A549 (cell line): ENCODE results near the gene CAPN7. TPM values are rescaled to one million over a fixed set of nuclear protein-coding genes. Genes with fewer than 3 reads are reported as not detected.

ENCODE experiments used
- ATAC-seq, 2 experiments: fragments of 200-7000 bp in 1 of 2; fragments of >200 bp in 1 of 2; cut with Nextera tagmentation in 1 of 2; cut with Tn5 transposase in 1 of 2; 3 replicates each; pipeline versions ENCODE4 v1.8.0 to v1.9.1; 2018 to 2020; ENCODE audit warnings: mild to moderate bottlenecking in 1 of 2, moderate library complexity in 1 of 2
- CTCF ChIA-PET: fragments of 300-600 bp; sonication (Branson Sonifier 250); formaldehyde crosslinking; extraction: SDS; loops from one replicate; lab custom pipeline; 2021; ENCODE audit warnings: antibody characterized with exemption, inconsistent platforms; lab: Yijun Ruan, JAX
- POLR2A ChIA-PET: fragments of 350-600 bp; formaldehyde crosslinking; extraction: SDS; loops from one replicate; lab custom pipeline; 2021; ENCODE audit warnings: antibody characterized with exemption, inconsistent platforms; lab: Yijun Ruan, JAX
- DNase-seq, 2 experiments: peaks; one replicate each; pipeline versions ENCODE4 v3.0.0 to v3.0.0-alpha.2; 2011 to 2016; ENCODE audit warnings: low read depth in 1 of 2, low spot score in 1 of 2
- FAIRE-seq: peaks from 2 replicates; lab custom pipeline; 2011; peaks lifted over from hg19 to GRCh38; lab: Jason Lieb, UNC
- H3K27ac ChIP-seq, 2 experiments: fragments of >200 bp; sonication (Bioruptor Twin); formaldehyde crosslinking; 3 replicates each; pipeline ENCODE4 v1.5.1; 2016 to 2017
- H3K4me1 ChIP-seq: fragments of >200 bp; sonication (Bioruptor Twin); formaldehyde crosslinking; 3 replicates; pipeline ENCODE4 v1.6.1; 2016
- H3K4me2 ChIP-seq: fragments of >200 bp; sonication (Bioruptor Twin); formaldehyde crosslinking; 3 replicates; pipeline ENCODE4 v1.6.1; 2016
- H3K4me3 ChIP-seq: fragments of >200 bp; sonication (Bioruptor Twin); formaldehyde crosslinking; 3 replicates; pipeline ENCODE4 v1.5.1; 2016
- H3K9me3 ChIP-seq: fragments of >200 bp; sonication (Bioruptor Twin); formaldehyde crosslinking; 3 replicates; pipeline ENCODE4 v1.6.1; 2016
- BCL3 ChIP-seq: fragments of >200 bp; sonication (Bioruptor Twin); formaldehyde crosslinking; IDR thresholded peaks from 3 replicates; pipeline ENCODE4 v1.6.1; 2016
- BHLHE40 ChIP-seq: IDR thresholded peaks from 2 replicates; pipeline ENCODE4 v1.6.1; 2012; ENCODE audit warnings: low read depth, low read length, inconsistent platforms
- CBX8 ChIP-seq: fragments of 200-600 bp; sonication (generic); IDR thresholded peaks from 2 replicates; pipeline ENCODE4 v1.6.1; 2016
- CHD4 ChIP-seq: fragments of 200-600 bp; sonication (generic); IDR thresholded peaks from 2 replicates; pipeline ENCODE4 v1.6.1; 2016; ENCODE audit warnings: antibody characterized with exemption, mild to moderate bottlenecking, borderline replicate concordance
- CTCF ChIP-seq: fragments of >200 bp; sonication (Bioruptor Twin); formaldehyde crosslinking; IDR thresholded peaks from 3 replicates; pipeline ENCODE4 v1.5.1; 2016
- ELK1 ChIP-seq: fragments of 150-350 bp; IDR thresholded peaks from 2 replicates; pipeline ENCODE4 v1.6.1; 2014; ENCODE audit warnings: low read depth, mild to moderate bottlenecking, low read length
- ESRRA ChIP-seq: fragments of 150-350 bp; IDR thresholded peaks from 2 replicates; pipeline ENCODE4 v1.6.1; 2014; ENCODE audit warnings: mild to moderate bottlenecking, low read length, borderline replicate concordance
- FOSB ChIP-seq: fragments of 250-450 bp; sonication (Bioruptor Pico); IDR thresholded peaks from 2 replicates; pipeline ENCODE4 v1.5.0; 2020; ENCODE audit warnings: mild to moderate bottlenecking, moderate library complexity
- FOSL2 ChIP-seq, 2 experiments: fragments of 450-650 bp in 1 of 2; fragments of >200 bp in 1 of 2; sonication (Bioruptor Twin) in 1 of 2; formaldehyde crosslinking; IDR thresholded peaks; 2 replicates each; pipeline versions ENCODE4 v1.5.0 to v1.6.1; 2016 to 2020; ENCODE audit warnings: mild to moderate bottlenecking in 1 of 2, moderate library complexity in 1 of 2
- GATA3 ChIP-seq: IDR thresholded peaks from 2 replicates; pipeline ENCODE4 v1.6.1; 2012; ENCODE audit warnings: borderline replicate concordance
- HOXA7 ChIP-seq: fragments of 250-450 bp; sonication (Bioruptor Pico); IDR thresholded peaks from 2 replicates; pipeline ENCODE4 v1.5.0; 2020; ENCODE audit warnings: mild to moderate bottlenecking, moderate library complexity
- HOXB13 ChIP-seq: fragments of 250-450 bp; sonication (Bioruptor Pico); IDR thresholded peaks from 2 replicates; pipeline ENCODE4 v1.5.0; 2020; ENCODE audit warnings: low read depth, mild to moderate bottlenecking, moderate library complexity
- JUN ChIP-seq, 2 experiments: fragments of >200 bp; sonication (Bioruptor Twin); formaldehyde crosslinking; IDR thresholded peaks; 2 replicates in 1 of 2; 3 replicates in 1 of 2; pipeline ENCODE4 v1.6.1; 2016 to 2017
- JUNB ChIP-seq: fragments of >200 bp; sonication (Bioruptor Twin); formaldehyde crosslinking; IDR thresholded peaks from 2 replicates; pipeline ENCODE4 v1.6.1; 2016
- KDM1A ChIP-seq: fragments of 200-600 bp; sonication (generic); IDR thresholded peaks from 2 replicates; pipeline ENCODE4 v1.6.1; 2016; ENCODE audit warnings: low read depth, mild to moderate bottlenecking
- MAX ChIP-seq: IDR thresholded peaks from 2 replicates; pipeline ENCODE4 v1.6.1; 2012
- MAZ ChIP-seq: fragments of 150-350 bp; IDR thresholded peaks from 2 replicates; pipeline ENCODE4 v1.6.1; 2014; ENCODE audit warnings: antibody characterized with exemption, low read depth, low read length, borderline replicate concordance
- POLR2AphosphoS2 ChIP-seq: conservative IDR thresholded peaks from 2 replicates; pipeline ENCODE4 v1.6.1; 2012; ENCODE audit warnings: low read length, improper control_type of control experiment, inconsistent platforms
- RAD21 ChIP-seq, 2 experiments: fragments of >200 bp in 1 of 2; sonication (Bioruptor Twin) in 1 of 2; formaldehyde crosslinking in 1 of 2; IDR thresholded peaks in 1 of 2; conservative IDR thresholded peaks in 1 of 2; 2 replicates in 1 of 2; 3 replicates in 1 of 2; pipeline ENCODE4 v1.6.1; 2012 to 2018; ENCODE audit warnings: inconsistent platforms in 1 of 2
- RCOR1 ChIP-seq: fragments of 150-350 bp; IDR thresholded peaks from 2 replicates; pipeline ENCODE4 v1.6.1; 2014; ENCODE audit warnings: antibody characterized with exemption, low read length, low read depth
- REST ChIP-seq: fragments of 200-600 bp; sonication (generic); IDR thresholded peaks from 2 replicates; pipeline ENCODE4 v1.6.1; 2016; ENCODE audit warnings: antibody characterized with exemption, mild to moderate bottlenecking, moderate library complexity
- RFX5 ChIP-seq: fragments of 450-650 bp; IDR thresholded peaks from 2 replicates; pipeline ENCODE4 v1.7.1; 2014; ENCODE audit warnings: antibody characterized with exemption, mild to moderate bottlenecking, moderate library complexity
- SMC3 ChIP-seq: fragments of >200 bp; sonication (Bioruptor Twin); formaldehyde crosslinking; IDR thresholded peaks from 3 replicates; pipeline ENCODE4 v1.6.1; 2018; ENCODE audit warnings: inconsistent platforms
- WGBS: methylation state at CpG from one replicate; pipeline ENCODE4 v1.1.6; 2017; ENCODE audit errors: missing lambda C conversion rate; 5-methylcytosine and 5-hydroxymethylcytosine counted together
- polyA plus RNA-seq, 4 experiments: library from polyadenylated mRNA; depleted of rRNA in 3 of 4; stranded (reverse); fragments of >200 nt; fragmentation: RNase III in 1 of 4; extraction: RNeasy Plus Mini Kit Qiagen cat#74134 plus additional on column Dnase treatment in 1 of 4; gene quantifications; 2 replicates in 3 of 4; 3 replicates in 1 of 4; pipeline ENCODE4 v1.2.3, GENCODE V29; 2011 to 2017

Gene CAPN7
- polyA plus RNA-seq, 2 of the 4 experiments (the other 2 are of a cell fraction): 19.9 to 36.8 TPM

- FAIRE-seq: no peak
- CTCF ChIA-PET: interaction anchor here (0.9 to 12.6 kb wide), 4 partner anchors 13 to 96 kb away, joined by 3 to 121 read pairs (median 4); partner anchors contain the start of gene SH3BP5
- no peaks in the 10 kb centered on the region for H3K9me3 ChIP-seq
Observed at GRCh38 chr3:15281817-15282216, 75.8 kb downstream of the CAPN7 start.

GRCh38 chr3:15283702-15284101 lies 77.7 kb downstream of the CAPN7 start:
- Histone ChIP-seq H3K27ac (no peak overlapping the region), H3K9me3 (no peaks in the 10 kb centered on the region), H3K4me3 (no peak overlapping the region), H3K4me1 (peaks cover 4% of the 10 kb centered on the region; the same call in 1 of the 3 replicates), H3K4me2 (no peak overlapping the region)
- FAIRE-seq (no peak), ATAC-seq (no peak), DNase-seq (no peak)
- 100% methylated on average over 1 of the region's 1 CpG for WGBS
- CTCF ChIA-PET: interaction anchor here (12.6 kb wide), 1 partner anchor 17 kb away, joined by 121 read pairs; no protein-coding TSS in a partner anchor
- POLR2A ChIA-PET: no interaction called here
- no peak for TF ChIP-seq FOSL2 (IDR thresholded peaks at IDR 0.05)
- TF ChIP-seq FOSL2 (CRISPR knock-in tag; IDR thresholded peaks at IDR 0.05): no peak
- TF ChIP-seq BHLHE40: no peak
- TF ChIP-seq RFX5: no peak
- no peak for TF ChIP-seq KDM1A
- no peak for TF ChIP-seq CBX8
- no peak for TF ChIP-seq MAZ
- no peak for TF ChIP-seq ESRRA
- TF ChIP-seq JUNB: no peak
- no peak for TF ChIP-seq SMC3
- TF ChIP-seq RCOR1: no peak
- no peak for TF ChIP-seq JUN (IDR thresholded peaks at IDR 0.05)
- no peak for TF ChIP-seq BCL3
- no peak for TF ChIP-seq MAX
- TF ChIP-seq FOSB (CRISPR knock-in tag): no peak

More at GRCh38 chr3:15281817-15282216, 75.8 kb downstream of the CAPN7 start:
- no peak overlapping the region for H3K4me2 ChIP-seq
- WGBS: 86% methylated on average over 9 of the region's 9 CpGs
- TF ChIP-seq KDM1A (no peak), ELK1 (no peak), SMC3 (no peak), CTCF (no peak), GATA3 (no peak), RAD21 (conservative IDR thresholded peaks at IDR 0.05 in 1 of 2, IDR thresholded peaks at IDR 0.05 in 1 of 2) (no peak), JUNB (no peak), HOXA7 (CRISPR knock-in tag) (no peak), CBX8 (no peak), REST (no peak), POLR2AphosphoS2 (no peak), HOXB13 (CRISPR knock-in tag) (no peak), CHD4 (no peak)
- no peak overlapping the region for H3K27ac ChIP-seq
- H3K4me3 ChIP-seq: no peak overlapping the region
- DNase-seq (no peak), ATAC-seq (no peak)
- H3K4me1 ChIP-seq: no peaks in the 10 kb centered on the region
- POLR2A ChIA-PET: no interaction called here
